Nephron progenitor cell (in vitro differentiated cells): Measurements from ENCODE around the gene FBXL20.
"Not testable (repeated sequence)": the region's sequence is repeated elsewhere in the genome, so short reads cannot be mapped to it uniquely, and the experiment has no call there.

Experiments used
- DNase-seq: peaks from one replicate; pipeline ENCODE4 v3.0.0; 2021
- H3K27ac Mint-ChIP-seq: 2 replicates; pipeline ENCODE4 v1.8.0; 2021; ENCODE audit warnings: mild to moderate bottlenecking, moderate library complexity, mixed read lengths
- H3K27me3 Mint-ChIP-seq: 2 replicates; pipeline ENCODE4 v1.8.0; 2021; ENCODE audit warnings: mild to moderate bottlenecking, low read depth, mixed read lengths; ENCODE audit not compliant: poor library complexity
- H3K36me3 Mint-ChIP-seq: 2 replicates; pipeline ENCODE4 v1.8.0; 2021; ENCODE audit warnings: low read depth, mixed read lengths
- H3K4me1 Mint-ChIP-seq: 2 replicates; pipeline ENCODE4 v1.8.0; 2021; ENCODE audit warnings: mixed read lengths
- H3K4me3 Mint-ChIP-seq: 2 replicates; pipeline ENCODE4 v1.8.0; 2021; ENCODE audit warnings: mild to moderate bottlenecking, moderate library complexity, mixed read lengths
- H3K9me3 Mint-ChIP-seq: 2 replicates; pipeline ENCODE4 v1.8.0; 2021; ENCODE audit warnings: mild to moderate bottlenecking, moderate library complexity, mixed read lengths
- TF ChIP-seq, protein P1 (sequence below): fragments of 200-600 bp; sonication (generic); IDR thresholded peaks from 2 replicates; pipeline ENCODE4 v1.5.0; 2021; ENCODE audit warnings: antibody characterized with exemption

The FBXL20 gene

DNA sequence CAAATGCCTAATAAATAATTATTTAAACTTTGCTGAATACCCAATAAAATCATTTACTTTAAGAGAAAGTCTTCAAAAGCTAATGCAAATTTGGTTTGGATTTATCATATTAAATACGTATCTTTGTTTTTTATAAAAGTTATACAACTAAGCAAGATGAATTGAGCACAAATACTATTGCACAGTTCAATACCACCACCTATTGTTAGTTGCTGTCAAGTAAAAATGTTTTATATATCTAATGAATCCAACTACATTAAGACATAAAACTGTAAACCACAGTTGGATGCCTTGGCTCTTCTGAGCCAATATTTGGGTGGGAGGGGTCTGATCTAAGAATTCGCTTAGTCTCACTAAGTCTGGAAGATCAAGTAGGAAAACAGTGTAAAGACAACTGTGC is 7.7 kb downstream of the FBXL20 start:
- no peak for DNase-seq
- Mint-ChIP-seq H3K9me3 (no peaks in the 10 kb centered on the region), H3K27me3 (no peaks in the 10 kb centered on the region), H3K4me1 (no peaks in the 10 kb centered on the region), H3K27ac (no peak overlapping the region), H3K4me3 (no peak overlapping the region), H3K36me3 (peaks cover 4% of the 10 kb centered on the region)
- TF ChIP-seq, protein P1, sequence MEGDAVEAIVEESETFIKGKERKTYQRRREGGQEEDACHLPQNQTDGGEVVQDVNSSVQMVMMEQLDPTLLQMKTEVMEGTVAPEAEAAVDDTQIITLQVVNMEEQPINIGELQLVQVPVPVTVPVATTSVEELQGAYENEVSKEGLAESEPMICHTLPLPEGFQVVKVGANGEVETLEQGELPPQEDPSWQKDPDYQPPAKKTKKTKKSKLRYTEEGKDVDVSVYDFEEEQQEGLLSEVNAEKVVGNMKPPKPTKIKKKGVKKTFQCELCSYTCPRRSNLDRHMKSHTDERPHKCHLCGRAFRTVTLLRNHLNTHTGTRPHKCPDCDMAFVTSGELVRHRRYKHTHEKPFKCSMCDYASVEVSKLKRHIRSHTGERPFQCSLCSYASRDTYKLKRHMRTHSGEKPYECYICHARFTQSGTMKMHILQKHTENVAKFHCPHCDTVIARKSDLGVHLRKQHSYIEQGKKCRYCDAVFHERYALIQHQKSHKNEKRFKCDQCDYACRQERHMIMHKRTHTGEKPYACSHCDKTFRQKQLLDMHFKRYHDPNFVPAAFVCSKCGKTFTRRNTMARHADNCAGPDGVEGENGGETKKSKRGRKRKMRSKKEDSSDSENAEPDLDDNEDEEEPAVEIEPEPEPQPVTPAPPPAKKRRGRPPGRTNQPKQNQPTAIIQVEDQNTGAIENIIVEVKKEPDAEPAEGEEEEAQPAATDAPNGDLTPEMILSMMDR: no peak

DNA sequence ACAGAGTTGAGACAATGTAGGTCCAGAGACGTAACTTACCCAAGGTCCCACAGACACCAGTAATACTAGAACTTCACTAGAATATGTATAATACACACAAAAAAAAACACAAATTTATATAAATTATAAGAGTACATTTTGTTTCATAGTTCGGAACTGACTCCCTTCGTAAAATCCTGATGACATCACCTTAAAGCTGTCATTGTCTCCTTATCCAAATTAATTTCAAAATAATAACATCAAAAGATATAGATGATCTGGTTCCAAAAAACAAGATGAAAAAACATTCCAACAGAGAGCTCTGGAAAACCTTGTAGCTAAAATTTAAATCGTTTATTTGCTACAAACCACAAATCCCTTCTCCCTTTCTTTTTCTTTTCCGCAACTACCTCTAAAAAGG is 10.0 kb downstream of the FBXL20 start:
- no peak for DNase-seq
- H3K9me3 Mint-ChIP-seq: no peaks in the 10 kb centered on the region
- H3K27ac Mint-ChIP-seq: no peak overlapping the region
- H3K4me3 Mint-ChIP-seq: no peak overlapping the region
- H3K4me1 Mint-ChIP-seq: no peaks in the 10 kb centered on the region
- H3K36me3 Mint-ChIP-seq: peaks cover 5% of the 10 kb centered on the region
- H3K27me3 Mint-ChIP-seq: no peaks in the 10 kb centered on the region
- TF ChIP-seq, protein P1: no peak

DNA sequence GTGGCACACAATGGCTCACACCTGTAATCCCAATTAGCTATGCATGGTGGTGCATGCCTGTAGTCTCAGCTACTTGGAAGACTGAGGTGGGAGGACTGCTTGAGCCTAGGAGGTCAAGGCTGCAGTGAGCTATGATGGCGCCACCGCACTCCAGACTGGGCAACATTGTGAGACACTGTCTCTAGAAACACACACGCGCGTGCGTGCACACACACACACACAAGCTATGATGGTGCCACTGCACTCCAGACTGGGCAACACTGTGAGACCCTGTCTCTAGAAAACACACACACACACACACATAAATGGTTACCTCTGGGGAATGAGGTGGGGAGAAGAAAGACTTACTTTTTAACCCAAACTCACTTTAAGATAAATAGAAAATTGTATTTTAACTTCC is 16.4 kb downstream of the FBXL20 start:
- no peak overlapping the region for H3K4me3 Mint-ChIP-seq
- H3K4me1 Mint-ChIP-seq: no peaks in the 10 kb centered on the region
- no peaks in the 10 kb centered on the region for H3K27me3 Mint-ChIP-seq
- H3K27ac Mint-ChIP-seq: no peak overlapping the region
- no peaks in the 10 kb centered on the region for H3K9me3 Mint-ChIP-seq
- TF ChIP-seq, protein P1: no peak
- H3K36me3 Mint-ChIP-seq: peaks cover 18% of the 10 kb centered on the region
- DNase-seq: no peak

DNA sequence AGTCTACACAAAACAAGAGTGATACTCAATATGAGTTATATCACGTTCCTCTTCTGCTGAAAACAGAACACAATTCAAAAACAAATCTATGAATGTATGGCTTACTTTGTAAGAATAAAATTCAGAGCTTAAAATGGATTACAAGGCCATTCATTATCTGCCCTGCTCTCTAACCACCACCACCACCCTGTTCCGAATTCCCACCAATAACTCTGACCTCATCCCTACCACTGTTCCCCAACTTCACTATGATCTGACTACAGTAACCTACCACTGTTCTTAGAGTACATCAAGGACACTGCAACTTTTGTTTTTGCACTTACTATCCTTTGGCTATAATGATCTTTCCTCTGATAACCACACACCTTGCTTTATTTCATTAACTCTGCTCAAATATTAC is 21.3 kb downstream of the FBXL20 start:
- Mint-ChIP-seq H3K27me3 (no peaks in the 10 kb centered on the region), H3K4me1 (peaks cover 5% of the 10 kb centered on the region)

DNA sequence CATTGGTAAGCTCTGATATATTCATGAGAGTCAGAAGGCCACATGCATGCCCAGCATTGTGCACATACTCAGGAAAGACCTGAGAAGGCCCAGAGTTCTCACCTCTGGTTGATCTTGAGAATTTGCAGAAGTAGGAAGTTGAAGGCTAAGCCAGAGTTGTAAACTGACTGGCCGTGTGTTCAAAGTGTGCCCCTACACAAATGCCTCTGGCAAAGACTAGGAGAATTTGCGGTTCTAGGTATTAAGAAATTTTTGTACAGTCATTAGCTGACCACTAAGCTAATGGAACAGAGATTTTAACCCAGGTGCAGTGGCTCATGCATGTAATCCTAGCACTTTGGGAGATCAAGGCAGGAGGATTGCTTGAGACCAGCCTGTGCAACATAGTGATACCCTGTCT is 25.0 kb downstream of the FBXL20 start:
- H3K4me1 Mint-ChIP-seq: peaks cover 5% of the 10 kb centered on the region
- H3K27me3 Mint-ChIP-seq: peaks cover 3% of the 10 kb centered on the region
- H3K36me3 Mint-ChIP-seq: peaks cover 11% of the 10 kb centered on the region
- H3K4me3 Mint-ChIP-seq: no peak overlapping the region
- TF ChIP-seq, protein P1: no peak
- H3K9me3 Mint-ChIP-seq: no peaks in the 10 kb centered on the region
- peak overlapping the region; percentile 39 for H3K27ac Mint-ChIP-seq
- DNase-seq: no peak

More for the DNA sequence above, 21.3 kb downstream of the FBXL20 start:
- TF ChIP-seq, protein P1: no peak
- peaks cover 14% of the 10 kb centered on the region for H3K36me3 Mint-ChIP-seq
- no peak overlapping the region for H3K27ac Mint-ChIP-seq
- no peak for DNase-seq
- no peaks in the 10 kb centered on the region for H3K9me3 Mint-ChIP-seq
- no peak overlapping the region for H3K4me3 Mint-ChIP-seq

DNA sequence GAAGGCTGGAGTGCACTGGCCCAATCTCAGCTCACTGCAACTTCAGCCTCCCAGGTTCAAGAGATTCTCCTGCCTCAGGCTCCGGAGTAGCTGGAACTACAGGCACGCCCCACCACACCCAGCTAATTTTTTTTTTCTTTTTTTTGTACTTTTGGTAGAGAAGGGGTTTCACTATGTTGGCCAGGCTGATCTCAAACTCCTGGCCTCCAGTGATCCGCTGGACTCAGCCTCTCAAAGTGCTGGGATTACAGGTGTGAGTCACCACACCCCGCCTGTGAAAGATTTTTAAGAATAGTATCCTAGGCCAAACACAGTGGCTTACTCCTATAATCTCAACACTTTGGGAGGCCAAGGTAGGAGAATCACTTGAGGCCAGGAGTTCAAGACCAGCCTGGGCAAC is 33.6 kb downstream of the FBXL20 start:
- H3K27ac Mint-ChIP-seq, H3K9me3 Mint-ChIP-seq, H3K4me3 Mint-ChIP-seq, H3K4me1 Mint-ChIP-seq, DNase-seq, H3K27me3 Mint-ChIP-seq: not testable (repeated sequence)
- H3K36me3 Mint-ChIP-seq: peaks cover 14% of the 10 kb centered on the region
